Measurements from ENCODE around the gene TDRD6.

GRCh38 chr6:46745973-46746372, 58.3 kb downstream of the TDRD6 start:
- TF ChIP-seq ZBTB33 (IDR thresholded peaks at IDR 0.05) (no peak), REST (IDR thresholded peaks at IDR 0.05; ENCODE audit: low read depth, low read length) (no peak), CTCF (IDR thresholded peaks at IDR 0.05 in 2 of 3, conservative IDR thresholded peaks at IDR 0.05 in 1 of 3; ENCODE audit: control insufficient read depth in 2 of 3, extremely low read depth in 1 of 3, insufficient read depth in 1 of 3, low read depth in 3 of 3, low read length in 3 of 3) (no peak), MAX (IDR thresholded peaks at IDR 0.05; ENCODE audit: low read depth, low read length) (no peak), ZSCAN29 (IDR thresholded peaks at IDR 0.05) (no peak), FOXM1 (IDR thresholded peaks at IDR 0.05; ENCODE audit: low read depth, low read length) (no peak), POLR2AphosphoS5 (IDR thresholded peaks at IDR 0.05; ENCODE audit: low read length) (no peak), JUNB (IDR thresholded peaks at IDR 0.05) (no peak), JUND (IDR thresholded peaks at IDR 0.05; ENCODE audit: low read depth, low read length) (no peak), POLR2A (IDR thresholded peaks at IDR 0.05; ENCODE audit: low read depth, low read length) (no peak), USF2 (IDR thresholded peaks at IDR 0.05; ENCODE audit: borderline replicate concordance, low read depth, low read length) (no peak)
